SHP77 treated with DMSO at 0.1 percent for 48 hours (cell line): ENCODE measurements around the gene PTPN7.
"Not testable (repeated sequence)": the region's sequence is repeated elsewhere in the genome, so short reads cannot be mapped to it uniquely, and the experiment has no call there.

ENCODE experiments used
- DNase-seq: peaks from one replicate; lab custom pipeline; 2025; lab: John Stamatoyannopoulos, UW

Gene PTPN7

GRCh38 chr1:202160377-202160940 is at the start of gene PTPN7:
TSS of gene PTPN7 (minus strand) at chr1:202160602. CDS start at chr1:202159402, 1,200 bp downstream.
- no peak for DNase-seq

GRCh38 chr1:202208351-202208857 is 48.0 kb upstream of the PTPN7 start:
- no peak for DNase-seq

GRCh38 chr1:202207292-202207691 is 46.9 kb upstream of the PTPN7 start:
- no peak for DNase-seq

GRCh38 chr1:202205523-202206190 is 45.3 kb upstream of the PTPN7 start:
- DNase-seq: no peak

- no peak for DNase-seq
Observed at GRCh38 chr1:202204065-202204464, 43.7 kb upstream of the PTPN7 start.

GRCh38 chr1:202203238-202204039 is 43.0 kb upstream of the PTPN7 start:
- DNase-seq: no peak

- DNase-seq: no peak
Observed at GRCh38 chr1:202202500-202203168, 42.2 kb upstream of the PTPN7 start.

GRCh38 chr1:202201971-202202370 is 41.6 kb upstream of the PTPN7 start:
- no peak for DNase-seq

- no peak for DNase-seq
Observed at GRCh38 chr1:202201266-202201665, 40.9 kb upstream of the PTPN7 start.

GRCh38 chr1:202200669-202201068 is 40.3 kb upstream of the PTPN7 start:
- no peak for DNase-seq

GRCh38 chr1:202200112-202200548 is 39.7 kb upstream of the PTPN7 start:
- no peak for DNase-seq

GRCh38 chr1:202199040-202199889 is 38.9 kb upstream of the PTPN7 start:
- DNase-seq: no peak

GRCh38 chr1:202198366-202198724 is 37.9 kb upstream of the PTPN7 start:
- no peak for DNase-seq

GRCh38 chr1:202197653-202198365 is 37.4 kb upstream of the PTPN7 start:
- DNase-seq: no peak

GRCh38 chr1:202194328-202194648 is 33.9 kb upstream of the PTPN7 start:
- DNase-seq: no peak

- no peak for DNase-seq
Observed at GRCh38 chr1:202193614-202194327, 33.4 kb upstream of the PTPN7 start, which contains the start of gene LGR6. TSS of gene LGR6 (plus strand) at chr1:202193799. CDS start at chr1:202193990, 191 bp downstream.

GRCh38 chr1:202192770-202193613 is 32.6 kb upstream of the PTPN7 start:
- DNase-seq: no peak

- not testable (repeated sequence) for DNase-seq
Observed at GRCh38 chr1:202191391-202191790, 31.0 kb upstream of the PTPN7 start.
